Bladder microvascular endothelial cell (primary cell): ENCODE measurements around the gene AKR1C3. TPM values are rescaled to one million over a fixed set of nuclear protein-coding genes. Genes with fewer than 3 reads are reported as not detected.

Experiments used
- total RNA-seq: library from RNA; depleted of rRNA; stranded (reverse); fragments of >200 nt; gene quantifications from 2 replicates; pipeline ENCODE4 v1.2.3, GENCODE V29; 2014

The AKR1C3 gene
- total RNA-seq = 35.9 and 102 TPM in 2 replicates

GRCh38 chr10:5094265-5095205 is at the start of gene AKR1C3:
TSS of gene AKR1C3 (plus strand) at chr10:5094414. CDS start at chr10:5094445, 31 bp downstream.

Other genes starting within 250 kb of the AKR1C3 start
- gene AKR1C1, start 131.0 kb upstream of the AKR1C3 start, total RNA-seq = 0.65 and 14.5 TPM in 2 replicates
- 0.97 and 19.7 TPM in 2 replicates for gene AKR1C2, start 90.6 kb upstream of the AKR1C3 start, total RNA-seq
- gene AKR1C8, start 90.7 kb downstream of the AKR1C3 start, total RNA-seq = 0.16 TPM in 1 of 2 replicates, not detected in the other
- not detected in 2 replicates for gene AKR1C4, start 102.4 kb downstream of the AKR1C3 start, total RNA-seq